Stimulated activated CD8-positive, alpha-beta memory T cell treated with anti-CD3 and anti-CD28 coated beads, Interleukin-4, amount 100 ng/mL, for 4 hours (primary cell): ENCODE results near the gene NINJ1.
"Not testable (repeated sequence)": the region's sequence is repeated elsewhere in the genome, so short reads cannot be mapped to it uniquely, and the experiment has no call there.

Experiments used
- DNase-seq, 2 donors: peaks; one replicate each; pipeline ENCODE4 v3.0.0-alpha.2; 2020; ENCODE audit warnings: low read depth in 2 of 2, low spot score in 1 of 2

The NINJ1 gene

GRCh38 chr9:93159601-93160471, 25.8 kb upstream of the NINJ1 start:
- peak; percentile 41 to 45 for DNase-seq

- DNase-seq: no peak
These were observed 22.5 kb upstream of the NINJ1 start for GRCh38 chr9:93156475-93157008.

- no peak for DNase-seq
These were observed 21.8 kb upstream of the NINJ1 start for GRCh38 chr9:93155716-93156474.

- no peak for DNase-seq
These were observed 20.3 kb upstream of the NINJ1 start for GRCh38 chr9:93154293-93154903.

- DNase-seq: no peak
These were observed 17.2 kb upstream of the NINJ1 start for GRCh38 chr9:93151097-93151784.

GRCh38 chr9:93149361-93149760, 15.3 kb upstream of the NINJ1 start:
- no peak for DNase-seq

GRCh38 chr9:93148721-93149120, 14.7 kb upstream of the NINJ1 start:
- DNase-seq: no peak

GRCh38 chr9:93147632-93148031, 13.6 kb upstream of the NINJ1 start:
- DNase-seq: no peak

- not testable (repeated sequence) for DNase-seq
These were observed 12.6 kb upstream of the NINJ1 start for GRCh38 chr9:93146696-93147095.

- DNase-seq: no peak
These were observed 9.9 kb upstream of the NINJ1 start for GRCh38 chr9:93143830-93144530.

- no peak for DNase-seq
These were observed 7.9 kb upstream of the NINJ1 start for GRCh38 chr9:93141771-93142483.

- DNase-seq: no peak
These were observed 5.5 kb upstream of the NINJ1 start for GRCh38 chr9:93139365-93140182.

- no peak for DNase-seq
These were observed 4.2 kb upstream of the NINJ1 start for GRCh38 chr9:93138171-93138764.

- DNase-seq: no peak
These were observed 3.3 kb upstream of the NINJ1 start for GRCh38 chr9:93137362-93137761.

- DNase-seq: no peak
These were observed 2.0 kb upstream of the NINJ1 start for GRCh38 chr9:93136011-93136440.

GRCh38 chr9:93134740-93135444, 841 bp upstream of the NINJ1 start:
- DNase-seq: no peak

- peak in 1 of 2 donors; percentile 41 for DNase-seq
These were observed 403 bp downstream of the NINJ1 start for GRCh38 chr9:93133681-93134014.
